SJCRH30 (cell line): Measurements from ENCODE around the gene CEACAM21. TPM values are rescaled to one million over a fixed set of nuclear protein-coding genes. Genes with fewer than 3 reads are reported as not detected.

Experiments
- DNase-seq, 2 experiments: peaks; one replicate each; pipeline ENCODE4 v3.0.0-alpha.2; 2015 to 2020
- H3K27ac ChIP-seq: fragments of 250-450 bp; sonication (Bioruptor Pico); 2 replicates; pipeline ENCODE4 v1.5.1; 2020; ENCODE audit warnings: mild to moderate bottlenecking, moderate library complexity
- H3K27me3 ChIP-seq: fragments of 250-450 bp; sonication (Bioruptor Pico); 2 replicates; pipeline ENCODE4 v1.5.1; 2020; ENCODE audit warnings: mild to moderate bottlenecking, moderate library complexity
- H3K36me3 ChIP-seq: fragments of 250-450 bp; sonication (Bioruptor Pico); 2 replicates; pipeline ENCODE4 v1.5.1; 2020; ENCODE audit warnings: mild to moderate bottlenecking, moderate library complexity
- H3K4me1 ChIP-seq: fragments of 250-450 bp; sonication (Bioruptor Pico); 2 replicates; pipeline ENCODE4 v1.5.1; 2020; ENCODE audit warnings: mild to moderate bottlenecking, moderate library complexity
- H3K4me3 ChIP-seq: fragments of 250-450 bp; sonication (Bioruptor Pico); 2 replicates; pipeline ENCODE4 v1.5.1; 2020; ENCODE audit warnings: mild to moderate bottlenecking, moderate library complexity
- H3K9me3 ChIP-seq: fragments of 250-450 bp; sonication (Bioruptor Pico); replicated peaks from 2 replicates; pipeline ENCODE4 v1.5.1; 2020; ENCODE audit warnings: mild to moderate bottlenecking, moderate library complexity
- total RNA-seq: library from RNA; depleted of rRNA; stranded (reverse); fragments of >200 nt; shearing (Covaris generic); gene quantifications from 2 replicates; pipeline ENCODE4 v1.2.3, GENCODE V29; 2014

CEACAM21 gene
- total RNA-seq, 1 experiment from 2014 or later: 5.5 TPM

GRCh38 chr19:41610789-41611188 lies 34.8 kb downstream of the CEACAM21 start:
- Histone ChIP-seq H3K4me3 (no peak overlapping the region), H3K27me3 (peaks cover 12% of the 10 kb centered on the region; the same call in 1 of the 2 replicates), H3K36me3 (no peaks in the 10 kb centered on the region), H3K27ac (no peak overlapping the region), H3K4me1 (no peaks in the 10 kb centered on the region), H3K9me3 (no peaks in the 10 kb centered on the region)
- DNase-seq: no peak

- Histone ChIP-seq H3K4me1 (no peaks in the 10 kb centered on the region), H3K27ac (no peak overlapping the region), H3K36me3 (no peaks in the 10 kb centered on the region), H3K9me3 (no peaks in the 10 kb centered on the region), H3K27me3 (0 out of 2 replicates have a peak, but pooled peaks cover 4% of the 10 kb centered on the region), H3K4me3 (no peak overlapping the region)
- no peak for DNase-seq
Observed at GRCh38 chr19:41612483-41612882, 36.5 kb downstream of the CEACAM21 start.

GRCh38 chr19:41615207-41615606 lies 39.2 kb downstream of the CEACAM21 start:
- Histone ChIP-seq H3K4me3 (no peak overlapping the region), H3K9me3 (no peaks in the 10 kb centered on the region), H3K36me3 (no peaks in the 10 kb centered on the region), H3K27ac (no peak overlapping the region), H3K4me1 (no peaks in the 10 kb centered on the region), H3K27me3 (no peaks in the 10 kb centered on the region; the same call in 1 of the 2 replicates)
- no peak for DNase-seq

GRCh38 chr19:41616792-41617621 lies 41.0 kb downstream of the CEACAM21 start:
- Histone ChIP-seq H3K27ac (no peak overlapping the region), H3K36me3 (no peaks in the 10 kb centered on the region), H3K4me1 (no peaks in the 10 kb centered on the region), H3K27me3 (peaks cover 3% of the 10 kb centered on the region), H3K4me3 (no peak overlapping the region), H3K9me3 (no peaks in the 10 kb centered on the region)
- DNase-seq: peak; percentile 27 to 63

- Histone ChIP-seq H3K4me1 (no peaks in the 10 kb centered on the region), H3K4me3 (no peak overlapping the region), H3K36me3 (no peaks in the 10 kb centered on the region), H3K9me3 (no peaks in the 10 kb centered on the region), H3K27ac (no peak overlapping the region), H3K27me3 (peaks cover 7% of the 10 kb centered on the region)
- no peak for DNase-seq
Observed at GRCh38 chr19:41617941-41618730, 42.2 kb downstream of the CEACAM21 start.

GRCh38 chr19:41619018-41619556 lies 43.1 kb downstream of the CEACAM21 start:
- H3K9me3 ChIP-seq: no peaks in the 10 kb centered on the region
- no peaks in the 10 kb centered on the region for H3K4me1 ChIP-seq
- DNase-seq: no peak
- no peak overlapping the region for H3K27ac ChIP-seq
- H3K27me3 ChIP-seq: peaks cover 7% of the 10 kb centered on the region
- no peak overlapping the region for H3K4me3 ChIP-seq
- H3K36me3 ChIP-seq: no peaks in the 10 kb centered on the region

GRCh38 chr19:41620171-41620570 lies 44.2 kb downstream of the CEACAM21 start:
- Histone ChIP-seq H3K4me3 (no peak overlapping the region), H3K27me3 (peaks cover 15% of the 10 kb centered on the region), H3K27ac (no peak overlapping the region), H3K4me1 (no peaks in the 10 kb centered on the region), H3K36me3 (no peaks in the 10 kb centered on the region), H3K9me3 (no peaks in the 10 kb centered on the region)
- no peak for DNase-seq

GRCh38 chr19:41621226-41621625 lies 45.3 kb downstream of the CEACAM21 start:
- Histone ChIP-seq H3K4me3 (no peak overlapping the region), H3K9me3 (no peaks in the 10 kb centered on the region), H3K36me3 (no peaks in the 10 kb centered on the region), H3K27ac (no peak overlapping the region), H3K27me3 (peaks cover 17% of the 10 kb centered on the region), H3K4me1 (no peaks in the 10 kb centered on the region)
- no peak for DNase-seq

GRCh38 chr19:41621654-41622053 lies 45.7 kb downstream of the CEACAM21 start:
- no peak for DNase-seq
- Histone ChIP-seq H3K27me3 (peaks cover 22% of the 10 kb centered on the region), H3K4me3 (no peak overlapping the region), H3K4me1 (no peaks in the 10 kb centered on the region), H3K9me3 (no peaks in the 10 kb centered on the region), H3K27ac (no peak overlapping the region), H3K36me3 (no peaks in the 10 kb centered on the region)

- Histone ChIP-seq H3K4me3 (no peak overlapping the region), H3K36me3 (no peaks in the 10 kb centered on the region), H3K4me1 (no peaks in the 10 kb centered on the region), H3K27ac (no peak overlapping the region), H3K9me3 (no peaks in the 10 kb centered on the region), H3K27me3 (peaks cover 27% of the 10 kb centered on the region)
- no peak for DNase-seq
Observed at GRCh38 chr19:41623360-41623759, 47.4 kb downstream of the CEACAM21 start.

GRCh38 chr19:41624515-41624914 lies 48.5 kb downstream of the CEACAM21 start:
- Histone ChIP-seq H3K4me3 (no peak overlapping the region), H3K27ac (no peak overlapping the region), H3K4me1 (no peaks in the 10 kb centered on the region), H3K27me3 (peaks cover 36% of the 10 kb centered on the region), H3K9me3 (no peaks in the 10 kb centered on the region), H3K36me3 (no peaks in the 10 kb centered on the region)
- DNase-seq: no peak

GRCh38 chr19:41624937-41625336 lies 49.0 kb downstream of the CEACAM21 start:
- Histone ChIP-seq H3K27me3 (peaks cover 36% of the 10 kb centered on the region), H3K4me3 (no peak overlapping the region), H3K4me1 (no peaks in the 10 kb centered on the region), H3K9me3 (no peaks in the 10 kb centered on the region; the same call in 1 of the 2 replicates), H3K27ac (no peak overlapping the region), H3K36me3 (no peaks in the 10 kb centered on the region)
- no peak for DNase-seq

- H3K27ac ChIP-seq: no peak overlapping the region
- DNase-seq: no peak
- H3K4me1 ChIP-seq: no peaks in the 10 kb centered on the region
- peaks cover 36% of the 10 kb centered on the region for H3K27me3 ChIP-seq
- H3K36me3 ChIP-seq: no peaks in the 10 kb centered on the region
- H3K4me3 ChIP-seq: no peak overlapping the region
- H3K9me3 ChIP-seq: peaks cover 4% of the 10 kb centered on the region; the same call in 1 of the 2 replicates
Observed at GRCh38 chr19:41626278-41626677, 50.3 kb downstream of the CEACAM21 start.

- DNase-seq: no peak
- Histone ChIP-seq H3K27me3 (peaks cover 33% of the 10 kb centered on the region), H3K4me1 (no peaks in the 10 kb centered on the region), H3K9me3 (peaks cover 7% of the 10 kb centered on the region; the same call in 1 of the 2 replicates), H3K36me3 (no peaks in the 10 kb centered on the region), H3K4me3 (no peak within 1 kb of the TSS), H3K27ac (no peak within 1 kb of the TSS)
Observed at GRCh38 chr19:41626877-41627276, 50.9 kb downstream of the CEACAM21 start, which contains the start of gene CEACAM4. TSS of gene CEACAM4 (minus strand) at chr19:41627074. CDS start at chr19:41626963, 111 bp downstream.
